ENCODE measurements around the gene RAD51.

Gene RAD51

GRCh38 chr15:40767838-40768500 lies 73.0 kb downstream of the RAD51 start:
- ATAC-seq (replicated peaks; ENCODE audit: extremely low read depth, poor library complexity, severe bottlenecking) (no peak), DNase-seq (ENCODE audit: low spot score in 2 of 2) (no peak)
- H3K27ac Mint-ChIP-seq (ENCODE audit: low read depth): peak overlapping the region; percentile 32
- no peaks in the 10 kb centered on the region for H3K27me3 Mint-ChIP-seq
- peaks cover 14% of the 10 kb centered on the region for H3K36me3 Mint-ChIP-seq (ENCODE audit: insufficient read depth)
- no peak overlapping the region for H3K4me3 Mint-ChIP-seq
- no peaks in the 10 kb centered on the region for H3K9me3 Mint-ChIP-seq
- H3K4me1 Mint-ChIP-seq: peaks cover 51% of the 10 kb centered on the region

GRCh38 chr15:40768521-40769273 lies 73.7 kb downstream of the RAD51 start:
- Mint-ChIP-seq H3K27ac (ENCODE audit: low read depth) (peak overlapping the region; percentile 32), H3K27me3 (no peaks in the 10 kb centered on the region), H3K36me3 (ENCODE audit: insufficient read depth) (peaks cover 14% of the 10 kb centered on the region), H3K4me3 (peak overlapping the region; percentile 50), H3K4me1 (peaks cover 51% of the 10 kb centered on the region), H3K9me3 (no peaks in the 10 kb centered on the region)
- DNase-seq (ENCODE audit: low spot score in 2 of 2) (no peak), ATAC-seq (replicated peaks; ENCODE audit: extremely low read depth, poor library complexity, severe bottlenecking) (no peak)

- no peak for ATAC-seq (replicated peaks; ENCODE audit: extremely low read depth, poor library complexity, severe bottlenecking)
- Mint-ChIP-seq H3K27me3 (no peaks in the 10 kb centered on the region), H3K9me3 (no peaks in the 10 kb centered on the region), H3K4me3 (peak within 1 kb of the TSS; percentile 50), H3K36me3 (ENCODE audit: insufficient read depth) (peaks cover 13% of the 10 kb centered on the region), H3K27ac (ENCODE audit: low read depth) (peak within 1 kb of the TSS; percentile 78), H3K4me1 (peaks cover 48% of the 10 kb centered on the region)
- DNase-seq (ENCODE audit: low spot score in 2 of 2): no peak
These were observed 74.5 kb downstream of the RAD51 start, which contains the start of gene C15orf62 for GRCh38 chr15:40769274-40770146. TSS of gene C15orf62 (plus strand) at chr15:40769980. CDS start at chr15:40770496, 516 bp downstream.

- Mint-ChIP-seq H3K9me3 (no peaks in the 10 kb centered on the region), H3K4me1 (peaks cover 41% of the 10 kb centered on the region), H3K27ac (ENCODE audit: low read depth) (peak overlapping the region; percentile 78), H3K27me3 (no peaks in the 10 kb centered on the region), H3K4me3 (no peak overlapping the region), H3K36me3 (ENCODE audit: insufficient read depth) (peaks cover 16% of the 10 kb centered on the region)
- no peak for ATAC-seq (replicated peaks; ENCODE audit: extremely low read depth, poor library complexity, severe bottlenecking)
- no peak for DNase-seq (ENCODE audit: low spot score in 2 of 2)
These were observed 75.3 kb downstream of the RAD51 start for GRCh38 chr15:40770147-40770721.

- peaks cover 16% of the 10 kb centered on the region for H3K36me3 Mint-ChIP-seq (ENCODE audit: insufficient read depth)
These were observed 76.3 kb downstream of the RAD51 start for GRCh38 chr15:40771242-40771641.

GRCh38 chr15:40772014-40772413 lies 77.0 kb downstream of the RAD51 start:
- H3K4me1 Mint-ChIP-seq: peaks cover 36% of the 10 kb centered on the region
- no peak for ATAC-seq (replicated peaks; ENCODE audit: extremely low read depth, poor library complexity, severe bottlenecking)
- no peaks in the 10 kb centered on the region for H3K9me3 Mint-ChIP-seq
- DNase-seq (ENCODE audit: low spot score in 2 of 2): no peak
- no peak overlapping the region for H3K27ac Mint-ChIP-seq (ENCODE audit: low read depth)
- H3K36me3 Mint-ChIP-seq (ENCODE audit: insufficient read depth): peaks cover 20% of the 10 kb centered on the region
- H3K27me3 Mint-ChIP-seq: no peaks in the 10 kb centered on the region
- no peak overlapping the region for H3K4me3 Mint-ChIP-seq

More at GRCh38 chr15:40771242-40771641, 76.3 kb downstream of the RAD51 start:
- ATAC-seq (replicated peaks; ENCODE audit: extremely low read depth, poor library complexity, severe bottlenecking) (no peak), DNase-seq (ENCODE audit: low spot score in 2 of 2) (no peak)
- Mint-ChIP-seq H3K4me1 (peaks cover 31% of the 10 kb centered on the region), H3K27ac (ENCODE audit: low read depth) (no peak overlapping the region), H3K9me3 (no peaks in the 10 kb centered on the region), H3K27me3 (no peaks in the 10 kb centered on the region), H3K4me3 (no peak overlapping the region)

- H3K27ac Mint-ChIP-seq (ENCODE audit: low read depth): no peak overlapping the region
- H3K36me3 Mint-ChIP-seq (ENCODE audit: insufficient read depth): peaks cover 21% of the 10 kb centered on the region
- DNase-seq (ENCODE audit: low spot score in 2 of 2): no peak
- H3K4me1 Mint-ChIP-seq: peaks cover 36% of the 10 kb centered on the region
- ATAC-seq (replicated peaks; ENCODE audit: extremely low read depth, poor library complexity, severe bottlenecking): no peak
- no peaks in the 10 kb centered on the region for H3K9me3 Mint-ChIP-seq
- H3K4me3 Mint-ChIP-seq: no peak overlapping the region
- H3K27me3 Mint-ChIP-seq: no peaks in the 10 kb centered on the region
These were observed 78.5 kb downstream of the RAD51 start for GRCh38 chr15:40773496-40773895.

GRCh38 chr15:40773902-40774301 lies 78.9 kb downstream of the RAD51 start:
- H3K27me3 Mint-ChIP-seq: no peaks in the 10 kb centered on the region
- H3K36me3 Mint-ChIP-seq (ENCODE audit: insufficient read depth): peaks cover 21% of the 10 kb centered on the region
- H3K27ac Mint-ChIP-seq (ENCODE audit: low read depth): no peak overlapping the region
- ATAC-seq (replicated peaks; ENCODE audit: extremely low read depth, poor library complexity, severe bottlenecking): no peak
- no peaks in the 10 kb centered on the region for H3K9me3 Mint-ChIP-seq
- H3K4me1 Mint-ChIP-seq: peaks cover 32% of the 10 kb centered on the region
- no peak overlapping the region for H3K4me3 Mint-ChIP-seq
- DNase-seq (ENCODE audit: low spot score in 2 of 2): no peak

GRCh38 chr15:40775007-40775406 lies 80.0 kb downstream of the RAD51 start:
- no peak overlapping the region for H3K27ac Mint-ChIP-seq (ENCODE audit: low read depth)
- H3K9me3 Mint-ChIP-seq: no peaks in the 10 kb centered on the region
- peaks cover 27% of the 10 kb centered on the region for H3K4me1 Mint-ChIP-seq
- H3K27me3 Mint-ChIP-seq: no peaks in the 10 kb centered on the region
- no peak overlapping the region for H3K4me3 Mint-ChIP-seq
- H3K36me3 Mint-ChIP-seq (ENCODE audit: insufficient read depth): peaks cover 26% of the 10 kb centered on the region
- no peak for DNase-seq (ENCODE audit: low spot score in 2 of 2)
- ATAC-seq (replicated peaks; ENCODE audit: extremely low read depth, poor library complexity, severe bottlenecking): no peak

- H3K27me3 Mint-ChIP-seq: no peaks in the 10 kb centered on the region
- peaks cover 26% of the 10 kb centered on the region for H3K36me3 Mint-ChIP-seq (ENCODE audit: insufficient read depth)
- no peak for ATAC-seq (replicated peaks; ENCODE audit: extremely low read depth, poor library complexity, severe bottlenecking)
- no peak overlapping the region for H3K27ac Mint-ChIP-seq (ENCODE audit: low read depth)
- no peak for DNase-seq (ENCODE audit: low spot score in 2 of 2)
- no peak overlapping the region for H3K4me3 Mint-ChIP-seq
- no peaks in the 10 kb centered on the region for H3K9me3 Mint-ChIP-seq
- H3K4me1 Mint-ChIP-seq: peaks cover 25% of the 10 kb centered on the region
These were observed 81.0 kb downstream of the RAD51 start for GRCh38 chr15:40775740-40776536.

GRCh38 chr15:40776537-40777141 lies 81.7 kb downstream of the RAD51 start:
- H3K36me3 Mint-ChIP-seq (ENCODE audit: insufficient read depth): peaks cover 26% of the 10 kb centered on the region
- H3K27ac Mint-ChIP-seq (ENCODE audit: low read depth): peak overlapping the region; percentile 9
- peaks cover 18% of the 10 kb centered on the region for H3K4me1 Mint-ChIP-seq
- H3K4me3 Mint-ChIP-seq: peak overlapping the region; percentile 53
- H3K9me3 Mint-ChIP-seq: no peaks in the 10 kb centered on the region
- DNase-seq (ENCODE audit: low spot score in 2 of 2) (peak; percentile 41 to 75), ATAC-seq (replicated peaks; ENCODE audit: extremely low read depth, poor library complexity, severe bottlenecking) (peak; percentile 100)
- H3K27me3 Mint-ChIP-seq: no peaks in the 10 kb centered on the region
